ENCODE data around the gene SBF1.

DNA sequence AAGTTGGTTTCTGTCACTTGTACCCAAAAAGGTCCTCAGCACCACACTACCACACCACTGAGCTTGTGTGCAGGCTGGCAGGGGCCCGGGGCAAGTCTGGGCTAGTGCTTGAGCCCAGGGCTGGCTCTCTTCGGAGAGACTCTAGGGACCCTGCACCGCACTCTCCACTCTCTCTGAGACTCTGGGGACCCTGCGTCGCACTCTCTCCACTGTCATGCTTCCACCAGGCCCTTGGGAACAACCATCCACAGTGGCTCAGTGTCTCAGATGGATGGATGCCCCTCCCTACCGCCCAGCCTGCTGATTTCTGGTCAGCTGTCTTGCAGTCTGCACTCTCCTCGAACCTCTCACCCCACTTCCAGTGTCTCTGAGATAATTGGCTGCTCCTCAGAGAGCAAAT is 2.0 kb upstream of the SBF1 start:
- TF ChIP-seq, protein P1, sequence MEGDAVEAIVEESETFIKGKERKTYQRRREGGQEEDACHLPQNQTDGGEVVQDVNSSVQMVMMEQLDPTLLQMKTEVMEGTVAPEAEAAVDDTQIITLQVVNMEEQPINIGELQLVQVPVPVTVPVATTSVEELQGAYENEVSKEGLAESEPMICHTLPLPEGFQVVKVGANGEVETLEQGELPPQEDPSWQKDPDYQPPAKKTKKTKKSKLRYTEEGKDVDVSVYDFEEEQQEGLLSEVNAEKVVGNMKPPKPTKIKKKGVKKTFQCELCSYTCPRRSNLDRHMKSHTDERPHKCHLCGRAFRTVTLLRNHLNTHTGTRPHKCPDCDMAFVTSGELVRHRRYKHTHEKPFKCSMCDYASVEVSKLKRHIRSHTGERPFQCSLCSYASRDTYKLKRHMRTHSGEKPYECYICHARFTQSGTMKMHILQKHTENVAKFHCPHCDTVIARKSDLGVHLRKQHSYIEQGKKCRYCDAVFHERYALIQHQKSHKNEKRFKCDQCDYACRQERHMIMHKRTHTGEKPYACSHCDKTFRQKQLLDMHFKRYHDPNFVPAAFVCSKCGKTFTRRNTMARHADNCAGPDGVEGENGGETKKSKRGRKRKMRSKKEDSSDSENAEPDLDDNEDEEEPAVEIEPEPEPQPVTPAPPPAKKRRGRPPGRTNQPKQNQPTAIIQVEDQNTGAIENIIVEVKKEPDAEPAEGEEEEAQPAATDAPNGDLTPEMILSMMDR (IDR thresholded peaks at IDR 0.05) = no peak
- TF ChIP-seq POLR2A (IDR thresholded peaks at IDR 0.05) = no peak
